ENCODE data around the gene CST9L.

- TF ChIP-seq HNF4A (conservative IDR thresholded peaks at IDR 0.05) (no peak), YY1 (IDR thresholded peaks at IDR 0.05) (no peak)
Observed at GRCh38 chr20:23609486-23610109, 41.3 kb upstream of the CST9L start.

Measured in liver (tissue), 2 donors.